ENCODE results near the gene NECAP2. TPM values are rescaled to one million over a fixed set of nuclear protein-coding genes. Genes with fewer than 3 reads are reported as not detected.
"Not testable (repeated sequence)": the region's sequence is repeated elsewhere in the genome, so short reads cannot be mapped to it uniquely, and the experiment has no call there.

The NECAP2 gene
- total and polyA plus RNA-seq, 4 donors, result 37.5 to 60.4 (median 38.1) TPM

DNA sequence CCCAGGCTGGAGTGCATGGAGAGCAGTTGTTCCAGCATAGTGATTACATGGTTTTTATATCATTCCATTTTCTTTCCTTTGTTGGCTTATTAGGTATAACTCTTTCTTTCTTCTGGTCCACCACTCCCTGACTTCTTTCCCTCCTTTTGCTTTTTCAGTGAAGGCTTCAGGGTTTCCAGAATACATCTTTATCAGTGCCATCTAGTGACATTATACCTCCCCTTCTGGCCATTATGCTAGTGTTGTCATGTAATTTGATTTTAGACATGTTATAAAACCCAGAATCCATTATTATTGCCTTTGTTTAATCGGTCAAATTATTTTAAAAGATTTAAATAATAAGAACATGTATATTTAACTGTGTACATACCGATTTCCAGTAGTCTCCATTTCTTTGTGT, 63.0 kb downstream of the NECAP2 start:
- Histone ChIP-seq H3K36me3 (ENCODE audit: control insufficient read depth in 1 of 2, insufficient read depth in 2 of 2, low read length in 1 of 2) (no peaks in the 10 kb centered on the region), H3K27ac (ENCODE audit: low read depth in 1 of 2, low read length in 2 of 2) (no peak overlapping the region), H3K4me1 (ENCODE audit: control insufficient read depth in 1 of 2, insufficient read depth in 2 of 2, low read length in 2 of 2) (no peaks in the 10 kb centered on the region), H3K27me3 (ENCODE audit: control insufficient read depth in 1 of 2, insufficient read depth in 2 of 2, low read length in 1 of 2) (no peaks in the 10 kb centered on the region), H3K4me3 (ENCODE audit: low read length in 2 of 2) (no peak overlapping the region), H3K9me3 (ENCODE audit: control insufficient read depth, low read length) (peaks cover 2% of the 10 kb centered on the region)
- ATAC-seq (ENCODE audit: low FRiP score), result no peak
- 74 to 81% methylated on average over 2 of the region's 2 CpGs for WGBS, 2 donors
- intact Hi-C loops (cut with DNase I), result no loop called here
- no peak for DNase-seq

- H3K27ac ChIP-seq (ENCODE audit: low read depth in 1 of 2, low read length in 2 of 2); ATAC-seq (ENCODE audit: low FRiP score); DNase-seq; H3K9me3 ChIP-seq (ENCODE audit: control insufficient read depth, low read length); H3K4me3 ChIP-seq (ENCODE audit: low read length in 2 of 2); intact Hi-C loops (cut with DNase I); H3K27me3 ChIP-seq (ENCODE audit: control insufficient read depth in 1 of 2, insufficient read depth in 2 of 2, low read length in 1 of 2); H3K36me3 ChIP-seq (ENCODE audit: control insufficient read depth in 1 of 2, insufficient read depth in 2 of 2, low read length in 1 of 2); H3K4me1 ChIP-seq (ENCODE audit: control insufficient read depth in 1 of 2, insufficient read depth in 2 of 2, low read length in 2 of 2): not testable (repeated sequence)
- 91 to 97% methylated on average over 2 of the region's 2 CpGs for WGBS, 2 donors
These were observed 65.3 kb downstream of the NECAP2 start for GRCh38 chr1:16505870-16506269.

DNA sequence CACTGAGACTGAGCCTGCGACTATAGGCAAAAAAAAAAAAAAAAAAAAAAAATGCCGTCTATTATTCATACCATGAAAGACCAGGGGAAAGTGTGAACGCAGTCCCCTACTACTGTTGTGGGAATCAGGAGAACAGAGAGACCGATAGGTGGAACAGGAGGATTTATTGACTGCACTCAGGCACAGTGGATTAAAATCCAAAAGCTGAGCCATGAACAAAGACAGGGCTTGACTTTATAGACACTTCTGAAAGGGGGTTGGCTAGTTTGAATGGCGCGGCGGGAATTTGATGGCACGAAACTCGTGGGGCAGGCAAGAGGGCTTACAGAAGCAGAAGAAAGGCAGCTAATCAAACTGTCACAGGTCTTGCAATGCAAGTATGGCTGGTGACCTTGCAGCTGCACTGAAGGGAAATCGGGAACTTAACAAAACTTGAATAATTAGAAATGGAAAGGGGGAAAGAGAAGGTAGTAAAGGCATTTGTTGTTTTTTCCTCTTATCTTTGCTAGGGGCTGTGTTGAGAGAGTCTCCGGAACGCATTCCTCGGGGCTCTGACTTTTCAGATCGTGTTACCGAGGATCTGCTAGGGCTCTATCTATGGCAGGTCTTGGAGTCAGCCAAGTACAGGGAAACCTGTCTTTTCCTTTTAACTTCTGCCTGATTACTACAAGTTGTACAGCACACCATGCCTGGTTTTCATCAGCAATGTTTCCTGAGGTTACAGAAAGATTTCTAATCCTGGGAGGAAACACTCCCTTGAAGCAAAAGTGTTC, 66.0 kb downstream of the NECAP2 start:
- WGBS, 2 donors, result 66 to 72% methylated on average over 14 to 15 of the region's 15 CpGs
- intact Hi-C loops (cut with DNase I), result not testable (repeated sequence)

DNA sequence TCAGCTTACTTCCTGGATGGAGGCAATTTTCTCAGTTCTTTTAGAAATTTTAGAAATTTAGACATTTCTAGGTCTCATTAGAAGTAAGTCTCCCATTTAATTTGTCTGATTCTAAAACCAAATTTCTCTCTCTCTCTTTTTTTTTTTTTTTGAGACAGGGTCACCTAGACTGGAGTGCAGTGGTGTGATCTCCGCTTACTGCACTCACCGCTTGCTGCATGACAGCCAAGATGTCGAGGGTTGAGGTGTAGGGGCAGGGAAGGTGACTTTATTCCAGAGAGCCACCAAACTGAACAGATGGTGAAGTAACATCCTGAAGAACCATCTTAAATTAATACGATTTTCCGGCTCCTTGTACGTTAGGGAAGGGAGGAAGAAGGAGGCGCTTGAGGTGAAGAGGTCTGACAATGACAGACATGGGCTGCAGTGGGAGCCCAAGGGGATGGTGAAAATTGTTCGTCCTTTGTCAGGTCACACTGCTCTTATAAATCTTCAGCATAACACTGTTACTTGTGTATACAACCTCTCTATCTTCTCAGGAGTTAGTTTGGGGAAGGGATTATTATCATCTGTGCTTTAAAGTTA, 68.4 kb downstream of the NECAP2 start:
- WGBS, 2 donors, result 80 to 86% methylated on average over 8 of the region's 8 CpGs
- H3K4me1 ChIP-seq (ENCODE audit: control insufficient read depth in 1 of 2, insufficient read depth in 2 of 2, low read length in 2 of 2); H3K4me3 ChIP-seq (ENCODE audit: low read length in 2 of 2); intact Hi-C loops (cut with DNase I); H3K27ac ChIP-seq (ENCODE audit: low read depth in 1 of 2, low read length in 2 of 2); H3K36me3 ChIP-seq (ENCODE audit: control insufficient read depth in 1 of 2, insufficient read depth in 2 of 2, low read length in 1 of 2); H3K9me3 ChIP-seq (ENCODE audit: control insufficient read depth, low read length); DNase-seq; H3K27me3 ChIP-seq (ENCODE audit: control insufficient read depth in 1 of 2, insufficient read depth in 2 of 2, low read length in 1 of 2): not testable (repeated sequence)
- ATAC-seq (ENCODE audit: low FRiP score), result peak; percentile 57

More for the DNA sequence above, 66.0 kb downstream of the NECAP2 start:
- not testable (repeated sequence) for H3K36me3 ChIP-seq (ENCODE audit: control insufficient read depth in 1 of 2, insufficient read depth in 2 of 2, low read length in 1 of 2); H3K4me1 ChIP-seq (ENCODE audit: control insufficient read depth in 1 of 2, insufficient read depth in 2 of 2, low read length in 2 of 2); H3K27ac ChIP-seq (ENCODE audit: low read depth in 1 of 2, low read length in 2 of 2); H3K27me3 ChIP-seq (ENCODE audit: control insufficient read depth in 1 of 2, insufficient read depth in 2 of 2, low read length in 1 of 2); H3K9me3 ChIP-seq (ENCODE audit: control insufficient read depth, low read length); ATAC-seq (ENCODE audit: low FRiP score); H3K4me3 ChIP-seq (ENCODE audit: low read length in 2 of 2); DNase-seq

Other genes with a start within 250 kb of the NECAP2 start
- gene ARHGEF19, start 228.1 kb upstream of the NECAP2 start, total RNA-seq, result 1 to 10 TPM; 7.1 to 8.6 TPM
- gene ARHGEF19, start 228.1 kb upstream of the NECAP2 start, polyA plus RNA-seq, result 10 to 100 TPM in 1 of 2 donors, 1 to 10 TPM in 1; 3.3 to 19.7 TPM
- 1 to 10 TPM; 2.6 to 6.4 TPM for gene CPLANE2, start 203.5 kb upstream of the NECAP2 start, total RNA-seq
- 1 to 10 TPM; 1.9 to 3.2 TPM for gene CPLANE2, start 203.5 kb upstream of the NECAP2 start, polyA plus RNA-seq
- gene FBXO42, start 88.2 kb upstream of the NECAP2 start, total RNA-seq, result 10 to 100 TPM; 32.5 to 33.3 TPM
- 10 to 100 TPM in 1 of 2 donors, 1 to 10 TPM in 1; 9.4 to 33.2 TPM for gene FBXO42, start 88.2 kb upstream of the NECAP2 start, polyA plus RNA-seq
- 100 to 1,000 TPM; 128 to 172 TPM for gene SZRD1, start 73.5 kb upstream of the NECAP2 start, total RNA-seq
- gene SZRD1, start 73.5 kb upstream of the NECAP2 start, polyA plus RNA-seq, result 100 to 1,000 TPM in 1 of 2 donors, 10 to 100 TPM in 1; 87.9 to 109 TPM
- gene SPATA21, start 3.3 kb upstream of the NECAP2 start, total RNA-seq, result not detected
- under 1 TPM; 0.33 to 0.38 TPM for gene SPATA21, start 3.3 kb upstream of the NECAP2 start, polyA plus RNA-seq
- gene RNU1-1, start 73.6 kb downstream of the NECAP2 start, total RNA-seq, result 1,000 to 10,000 TPM; 7,231 to 8,154 TPM
- not detected for gene RNU1-1, start 73.6 kb downstream of the NECAP2 start, polyA plus RNA-seq
- 10 to 100 TPM; 15.5 to 55.0 TPM for gene NBPF1, start 172.8 kb downstream of the NECAP2 start, total RNA-seq
- 1 to 10 TPM; 7.9 to 9.6 TPM for gene NBPF1, start 172.8 kb downstream of the NECAP2 start, polyA plus RNA-seq
- gene RNU1-3, start 226.2 kb downstream of the NECAP2 start, total RNA-seq, result 1,000 to 10,000 TPM; 7,231 to 8,154 TPM
- not detected for gene RNU1-3, start 226.2 kb downstream of the NECAP2 start, polyA plus RNA-seq

Data from aorta (tissue), 5 donors.